Measurements from ENCODE around the gene BTBD3.

Gene BTBD3

GRCh38 chr20:11912659-11913415 is 4.9 kb upstream of the BTBD3 start:
- no peak for DNase-seq (ENCODE audit: low read depth, low spot score)

- DNase-seq (ENCODE audit: low read depth, low spot score): no peak
These were observed 725 bp downstream of the BTBD3 start for GRCh38 chr20:11918391-11918845.

DNA sequence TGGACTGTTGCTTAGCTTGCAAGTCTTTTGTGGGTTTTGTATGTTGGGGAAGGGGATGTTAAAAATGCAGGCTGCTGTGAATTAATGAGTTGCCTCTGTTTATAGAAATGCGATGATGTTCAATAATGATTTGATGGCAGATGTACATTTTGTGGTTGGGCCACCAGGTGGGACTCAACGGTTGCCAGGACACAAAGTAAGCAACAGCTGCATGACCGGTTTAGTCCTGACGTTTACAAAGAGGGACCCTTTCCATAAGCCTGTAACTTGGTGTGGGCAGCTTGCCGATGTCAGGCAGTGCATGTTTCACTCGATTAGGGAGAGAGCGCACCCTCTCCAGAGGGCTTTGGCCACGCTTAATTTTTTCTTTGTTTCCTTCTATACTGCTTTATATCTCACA is 1.3 kb downstream of the BTBD3 start:
- DNase-seq (ENCODE audit: low read depth, low spot score): no peak

DNA sequence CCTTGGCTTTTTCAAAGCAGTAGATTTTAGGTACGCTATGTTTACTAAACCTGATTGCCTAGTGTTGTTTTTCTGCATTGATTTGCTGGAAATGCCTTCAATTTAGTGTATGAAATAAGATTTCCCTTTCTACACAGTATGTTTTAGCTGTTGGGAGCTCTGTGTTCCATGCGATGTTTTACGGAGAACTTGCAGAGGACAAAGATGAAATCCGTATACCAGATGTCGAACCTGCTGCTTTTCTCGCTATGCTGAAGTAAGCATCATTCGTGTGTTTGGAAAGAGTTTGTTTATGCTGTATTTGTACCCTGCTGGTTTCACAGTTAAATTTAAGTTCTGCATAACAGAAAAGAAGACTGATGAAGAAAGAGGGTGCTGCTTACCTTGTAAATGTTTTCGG is 1.9 kb downstream of the BTBD3 start:
- no peak for DNase-seq (ENCODE audit: low read depth, low spot score)

DNA sequence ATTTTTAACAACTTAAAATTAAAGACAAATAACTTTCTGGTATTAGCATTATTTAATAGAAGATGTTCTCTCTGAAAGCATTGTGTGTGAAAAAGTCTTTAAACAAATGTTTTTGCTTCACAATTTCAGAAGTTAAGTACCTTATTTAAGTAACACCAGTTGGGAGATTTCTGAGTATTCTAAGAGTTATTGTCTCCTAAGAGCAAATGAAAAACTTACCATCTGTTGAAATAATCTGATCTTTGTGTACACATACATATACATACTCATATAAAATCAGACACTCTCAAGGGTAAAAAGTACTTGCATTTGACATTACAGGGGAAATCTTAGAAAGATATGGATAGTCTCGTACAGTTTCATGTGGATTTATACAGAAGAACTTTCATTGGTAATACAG is 2.4 kb downstream of the BTBD3 start:
- DNase-seq (ENCODE audit: low read depth, low spot score): no peak

DNA sequence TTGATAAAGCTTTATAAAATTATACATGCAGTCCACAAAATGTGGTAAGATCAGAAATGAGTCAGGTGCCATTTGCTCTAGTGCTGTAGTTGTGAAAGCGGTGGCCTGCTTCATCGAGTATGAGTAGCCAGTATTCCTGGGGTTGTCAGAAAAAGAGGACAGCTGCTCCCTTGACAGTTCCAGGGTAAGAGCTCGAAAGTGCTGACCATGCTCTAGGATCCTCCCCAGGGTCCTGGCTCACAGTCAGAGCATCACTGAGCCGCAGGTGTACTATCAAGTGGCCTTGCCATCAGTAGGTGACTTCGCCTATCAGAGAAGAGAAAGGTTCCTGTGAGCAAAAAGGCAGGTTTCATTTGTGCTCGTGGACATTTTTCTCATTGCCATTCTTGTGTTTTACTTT is 3.6 kb downstream of the BTBD3 start:
- DNase-seq (ENCODE audit: low read depth, low spot score): no peak

DNA sequence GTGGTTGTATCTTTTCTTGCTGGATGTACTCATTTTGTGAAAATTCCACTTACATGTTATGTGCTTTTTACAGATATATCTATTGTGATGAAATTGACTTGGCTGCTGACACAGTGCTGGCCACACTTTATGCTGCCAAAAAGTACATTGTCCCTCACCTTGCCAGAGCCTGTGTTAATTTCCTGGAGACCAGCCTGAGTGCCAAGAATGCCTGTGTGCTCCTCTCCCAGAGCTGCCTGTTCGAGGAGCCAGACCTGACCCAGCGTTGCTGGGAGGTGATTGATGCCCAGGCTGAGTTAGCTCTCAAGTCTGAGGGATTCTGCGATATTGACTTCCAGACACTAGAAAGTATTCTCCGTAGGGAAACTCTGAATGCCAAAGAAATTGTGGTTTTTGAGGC is 4.9 kb downstream of the BTBD3 start:
- no peak for DNase-seq (ENCODE audit: low read depth, low spot score)

GRCh38 chr20:11924923-11925322 is 7.2 kb downstream of the BTBD3 start:
- DNase-seq (ENCODE audit: low read depth, low spot score): no peak

DNA sequence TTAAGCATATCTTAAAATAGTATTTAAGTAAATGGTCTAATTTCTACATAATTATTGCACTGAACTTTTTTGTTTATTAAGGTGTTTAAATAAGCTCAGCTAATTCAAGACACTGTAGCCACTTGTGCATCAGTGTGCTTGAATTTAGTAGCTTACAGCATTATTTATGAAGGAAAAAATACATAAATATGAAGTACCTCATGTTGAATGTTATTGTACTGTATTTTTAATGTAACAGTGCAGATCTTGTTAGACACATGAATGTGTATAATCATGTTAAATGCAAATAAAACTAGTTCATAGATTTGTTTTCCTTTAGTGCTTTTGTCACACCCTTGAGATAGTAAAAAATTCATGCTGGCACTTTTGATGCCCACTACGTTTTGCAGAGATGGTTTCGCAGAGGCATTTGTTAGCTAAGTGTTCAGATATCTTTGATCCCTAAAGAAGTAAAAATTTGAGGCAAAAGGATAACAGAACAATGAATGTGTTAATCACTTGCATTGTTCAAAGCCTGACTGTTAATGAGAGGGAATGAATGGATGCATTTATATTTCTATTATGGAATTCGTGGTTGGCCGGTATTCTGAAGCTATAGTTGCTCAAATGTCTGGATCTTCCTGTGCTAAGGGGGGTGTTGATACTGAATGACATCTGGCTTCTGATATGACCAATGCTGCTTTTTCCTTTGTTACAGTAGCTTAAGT is 8.8 kb downstream of the BTBD3 start:
- DNase-seq (ENCODE audit: low read depth, low spot score): no peak

DNA sequence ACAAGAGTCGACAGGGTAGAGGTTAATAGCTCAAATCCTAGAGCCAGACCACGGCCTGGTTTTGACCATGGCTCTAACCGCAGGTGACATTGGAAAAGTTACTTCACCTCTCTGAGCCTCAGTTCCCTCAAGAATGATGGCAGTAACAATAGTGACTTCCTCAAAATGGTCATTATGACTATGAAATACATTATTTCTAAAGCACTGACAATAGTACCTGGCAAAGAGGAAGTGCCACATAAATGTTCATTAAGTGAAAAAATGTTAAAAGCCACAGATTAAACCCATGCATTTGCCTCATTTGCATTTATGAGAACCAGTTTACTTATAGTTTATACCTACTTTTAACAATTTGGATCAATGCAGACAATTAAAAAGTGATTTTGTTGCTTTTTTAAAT is 12.3 kb downstream of the BTBD3 start:
- DNase-seq (ENCODE audit: low read depth, low spot score): no peak

GRCh38 chr20:11935212-11936154 is 17.8 kb downstream of the BTBD3 start:
- no peak for DNase-seq (ENCODE audit: low read depth, low spot score)

- DNase-seq (ENCODE audit: low read depth, low spot score): no peak
These were observed 18.5 kb downstream of the BTBD3 start for GRCh38 chr20:11936157-11936556.

GRCh38 chr20:11937230-11937629 is 19.5 kb downstream of the BTBD3 start:
- no peak for DNase-seq (ENCODE audit: low read depth, low spot score)

- no peak for DNase-seq (ENCODE audit: low read depth, low spot score)
These were observed 24.0 kb downstream of the BTBD3 start for GRCh38 chr20:11941593-11942246.

DNA sequence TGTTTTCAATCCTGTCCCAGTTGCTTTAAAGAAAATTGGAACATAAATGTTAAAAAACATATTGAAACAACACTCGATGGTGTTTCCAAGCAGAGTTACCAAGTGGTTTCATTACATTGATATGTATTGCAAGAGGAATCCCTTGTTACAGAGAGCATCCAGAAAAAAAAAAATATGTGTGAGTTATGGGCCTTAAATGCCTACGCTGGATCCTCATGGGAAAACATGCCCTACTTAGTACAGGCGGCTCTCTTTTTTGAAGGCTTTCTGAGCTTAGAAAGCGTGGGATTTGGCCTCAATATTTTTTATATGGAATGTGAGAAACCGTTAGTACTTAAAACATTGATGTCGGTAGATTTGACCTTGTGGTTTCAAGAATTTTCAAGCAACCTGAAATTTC is 26.1 kb downstream of the BTBD3 start:
- no peak for DNase-seq (ENCODE audit: low read depth, low spot score)

DNA sequence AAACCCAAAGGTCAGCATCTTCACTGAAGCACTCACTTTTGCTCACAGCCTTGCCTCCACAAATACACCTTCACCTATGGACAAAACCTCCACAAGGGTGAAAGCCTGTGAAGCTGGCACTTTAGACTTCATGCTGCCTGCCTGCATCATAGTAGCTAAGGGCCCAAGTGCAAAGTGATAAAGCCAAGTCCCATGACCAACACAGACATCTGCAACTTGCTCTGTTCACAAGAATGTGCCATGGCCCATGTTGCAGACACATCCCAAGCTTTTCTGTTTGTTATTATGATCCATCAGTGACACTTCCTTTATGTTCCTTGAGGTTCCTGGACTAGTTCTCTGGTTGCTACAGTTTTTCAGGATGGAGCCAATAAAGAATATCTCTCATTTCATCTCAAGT is 31.1 kb downstream of the BTBD3 start:
- no peak for DNase-seq (ENCODE audit: low read depth, low spot score)

DNA sequence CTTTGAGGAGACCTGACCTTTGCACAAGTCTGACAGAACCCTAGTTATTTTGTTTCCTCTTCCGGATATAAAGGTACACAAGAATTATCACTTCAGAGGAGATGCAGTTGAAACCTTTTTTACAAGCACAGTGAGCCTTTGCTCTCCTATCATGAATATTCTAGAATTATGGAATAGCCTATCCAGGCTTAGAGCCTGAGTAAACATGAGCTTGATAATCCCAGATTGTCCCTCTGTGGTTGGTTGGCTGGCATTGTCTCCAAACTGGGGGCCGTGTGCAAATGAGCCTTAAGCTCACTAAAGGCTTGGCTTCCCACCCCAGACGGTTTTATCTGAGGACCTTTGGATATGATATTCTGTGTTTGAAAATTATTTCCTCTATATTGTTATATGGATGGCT is 32.0 kb downstream of the BTBD3 start:
- no peak for DNase-seq (ENCODE audit: low read depth, low spot score)

DNA sequence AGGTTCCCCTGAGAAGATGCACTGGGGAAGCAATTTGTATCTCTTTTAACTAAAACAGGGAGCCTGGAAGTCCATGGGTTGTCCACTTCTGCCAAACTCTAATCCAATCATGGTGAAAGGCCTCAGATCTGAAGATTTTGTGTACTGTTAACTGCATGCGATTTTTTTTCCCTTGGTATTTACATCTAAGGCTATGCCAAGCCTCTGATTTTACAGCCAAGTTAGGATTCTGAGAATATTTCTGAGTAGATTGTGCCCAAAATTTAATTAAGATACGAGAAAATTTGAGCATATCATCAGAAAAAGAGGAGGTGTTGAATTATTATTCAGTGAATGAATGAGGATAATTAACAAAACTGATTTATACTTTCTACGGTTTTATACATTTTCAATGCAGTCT is 34.0 kb downstream of the BTBD3 start:
- no peak for DNase-seq (ENCODE audit: low read depth, low spot score)

DNA sequence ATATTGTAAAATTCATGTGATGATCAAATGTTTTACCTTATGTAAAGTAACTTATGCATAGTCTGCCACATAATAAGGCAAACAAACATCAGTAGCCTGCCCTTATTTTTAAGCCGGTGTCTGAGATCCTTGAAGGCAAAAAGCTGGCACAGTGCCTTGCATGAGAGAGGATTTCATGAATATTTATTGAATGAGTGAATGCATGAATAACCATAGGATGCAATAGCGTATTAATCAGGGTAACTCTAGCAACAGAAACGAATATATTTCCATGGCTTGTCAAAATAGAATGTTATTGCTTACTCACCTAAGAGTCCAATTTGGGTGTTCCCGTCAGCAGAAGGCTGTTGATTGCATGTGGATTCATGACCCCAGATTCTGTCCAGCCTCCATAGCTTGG is 34.9 kb downstream of the BTBD3 start:
- no peak for DNase-seq (ENCODE audit: low read depth, low spot score)

- no peak for DNase-seq (ENCODE audit: low read depth, low spot score)
These were observed 40.2 kb downstream of the BTBD3 start for GRCh38 chr20:11957911-11958310.

- DNase-seq (ENCODE audit: low read depth, low spot score): no peak
These were observed 41.2 kb downstream of the BTBD3 start for GRCh38 chr20:11958855-11959254.

- DNase-seq (ENCODE audit: low read depth, low spot score): no peak
These were observed 47.9 kb downstream of the BTBD3 start for GRCh38 chr20:11965602-11966001.

All from activated CD4-positive, CD25-positive, alpha-beta regulatory T cell treated with anti-CD3 and anti-CD28 coated beads, Interleukin-2, amount 50 U/mL, for 16 hours (primary cell).